HG02938 (cell line): ENCODE results near the gene IQCN.
A peak's percentile ranks its signal among the peaks of the same experiment; 100 is the strongest.

Experiments
- ATAC-seq: cut with Tn5 transposase; IDR thresholded peaks from one replicate; pipeline ENCODE4 v1.9.1; 2021; ENCODE audit warnings: mild to moderate bottlenecking, moderate library complexity; ENCODE audit not compliant: unreplicated experiment

Gene IQCN

GRCh38 chr19:18306209-18306887, 32.1 kb upstream of the IQCN start:
- no peak for ATAC-seq

GRCh38 chr19:18304458-18305310, 30.4 kb upstream of the IQCN start:
- ATAC-seq, result no peak

GRCh38 chr19:18304208-18304457, 29.9 kb upstream of the IQCN start:
- no peak for ATAC-seq

- no peak for ATAC-seq
These were observed 27.5 kb upstream of the IQCN start for GRCh38 chr19:18301718-18302111.

GRCh38 chr19:18300930-18301717, 26.9 kb upstream of the IQCN start:
- ATAC-seq, result no peak

GRCh38 chr19:18299654-18300053, 25.4 kb upstream of the IQCN start:
- no peak for ATAC-seq

- ATAC-seq, result no peak
These were observed 24.3 kb upstream of the IQCN start for GRCh38 chr19:18298601-18299000.

- ATAC-seq, result no peak
These were observed 23.1 kb upstream of the IQCN start for GRCh38 chr19:18297308-18297707.

GRCh38 chr19:18295034-18295451, 20.8 kb upstream of the IQCN start:
- ATAC-seq, result no peak

GRCh38 chr19:18294467-18294864, 20.2 kb upstream of the IQCN start:
- no peak for ATAC-seq

GRCh38 chr19:18293642-18294466, 19.6 kb upstream of the IQCN start:
- ATAC-seq, result no peak

GRCh38 chr19:18292810-18293641, 18.8 kb upstream of the IQCN start:
- ATAC-seq, result no peak

GRCh38 chr19:18292462-18292809, 18.2 kb upstream of the IQCN start:
- no peak for ATAC-seq

- no peak for ATAC-seq
These were observed 17.6 kb upstream of the IQCN start for GRCh38 chr19:18291590-18292461.

- ATAC-seq, result no peak
These were observed 16.8 kb upstream of the IQCN start for GRCh38 chr19:18291019-18291524.

GRCh38 chr19:18290302-18291018, 16.2 kb upstream of the IQCN start:
- peak; percentile 51 for ATAC-seq

GRCh38 chr19:18289471-18290301, 15.4 kb upstream of the IQCN start:
- no peak for ATAC-seq
